T-helper 17 cell (primary cell): ENCODE measurements around the gene HOXA3. TPM values are rescaled to one million over a fixed set of nuclear protein-coding genes. Genes with fewer than 3 reads are reported as not detected.

Experiments used
- ATAC-seq: fragments of 150-1000 bp; cut with Tn5 transposase; 2 replicates; pipeline ENCODE4 v1.10.0; 2021; ENCODE audit warnings: mild to moderate bottlenecking, moderate library complexity
- DNase-seq, 3 donors: peaks; one replicate each; pipeline versions ENCODE4 v3.0.0 to v3.0.0-alpha.2; 2020 to 2021
- H3K9me3 ChIP-seq: one replicate; pipeline ENCODE4 v1.7.0; 2013; ENCODE audit warnings: low read length, mild to moderate bottlenecking; ENCODE audit not compliant: control insufficient read depth, poor library complexity, severe bottlenecking
- H3K27ac Mint-ChIP-seq: one replicate; pipeline ENCODE4 v1.8.0; 2022; ENCODE audit warnings: mild to moderate bottlenecking, moderate library complexity, mixed read lengths
- H3K27me3 Mint-ChIP-seq: one replicate; pipeline ENCODE4 v1.8.0; 2022; ENCODE audit warnings: mixed read lengths
- H3K36me3 Mint-ChIP-seq: one replicate; pipeline ENCODE4 v1.8.0; 2022; ENCODE audit warnings: low read depth, mixed read lengths
- H3K4me1 Mint-ChIP-seq: one replicate; pipeline ENCODE4 v1.8.0; 2022; ENCODE audit warnings: mild to moderate bottlenecking, mixed read lengths
- H3K4me3 Mint-ChIP-seq: one replicate; pipeline ENCODE4 v1.8.0; 2022; ENCODE audit warnings: mild to moderate bottlenecking, moderate library complexity, mixed read lengths
- total RNA-seq, 4 donors: library from RNA in 2 of 4; stranded (reverse) in 2 of 4; gene quantifications; one replicate each; pipeline ENCODE4 v1.2.3 and lab custom pipeline; 2022 to 2026

The HOXA3 gene
- total RNA-seq, 2 donors from 2014 or later = not detected

DNA sequence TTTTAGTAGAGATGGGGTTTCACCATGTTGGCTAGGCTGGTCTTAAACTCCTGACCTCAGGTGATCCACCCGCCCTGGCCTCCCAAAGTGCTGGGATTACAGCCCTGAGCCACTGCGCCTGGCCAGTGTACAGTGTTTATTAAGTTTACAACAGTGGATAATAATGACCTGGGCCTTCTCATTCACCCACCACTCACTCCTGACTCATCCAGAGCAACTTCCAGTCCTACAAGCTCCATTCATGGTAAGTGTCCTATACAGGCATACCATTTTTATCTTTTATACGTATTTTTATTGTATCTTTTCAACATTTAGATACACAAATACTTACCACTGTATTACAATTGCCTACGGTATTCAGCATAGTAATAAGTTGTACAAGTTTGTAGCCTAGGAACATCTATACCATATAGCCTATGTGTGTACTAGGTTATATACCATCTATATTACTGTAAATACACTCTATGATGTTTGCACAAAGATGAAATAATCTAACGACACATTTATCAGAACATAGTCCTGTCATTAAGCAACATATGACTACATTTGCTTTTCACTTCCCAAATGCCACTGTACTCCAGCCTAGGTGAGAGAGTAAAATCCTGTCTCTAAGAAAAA lies 73.7 kb downstream of the HOXA3 start:
- no peak overlapping the region for H3K27ac Mint-ChIP-seq
- ATAC-seq (no peak), DNase-seq (no peak)
- H3K4me1 Mint-ChIP-seq = no peaks in the 10 kb centered on the region
- H3K36me3 Mint-ChIP-seq = peaks cover 2% of the 10 kb centered on the region
- H3K4me3 Mint-ChIP-seq = no peak overlapping the region
- H3K27me3 Mint-ChIP-seq = peaks cover 27% of the 10 kb centered on the region
- H3K9me3 ChIP-seq = no peaks in the 10 kb centered on the region

DNA sequence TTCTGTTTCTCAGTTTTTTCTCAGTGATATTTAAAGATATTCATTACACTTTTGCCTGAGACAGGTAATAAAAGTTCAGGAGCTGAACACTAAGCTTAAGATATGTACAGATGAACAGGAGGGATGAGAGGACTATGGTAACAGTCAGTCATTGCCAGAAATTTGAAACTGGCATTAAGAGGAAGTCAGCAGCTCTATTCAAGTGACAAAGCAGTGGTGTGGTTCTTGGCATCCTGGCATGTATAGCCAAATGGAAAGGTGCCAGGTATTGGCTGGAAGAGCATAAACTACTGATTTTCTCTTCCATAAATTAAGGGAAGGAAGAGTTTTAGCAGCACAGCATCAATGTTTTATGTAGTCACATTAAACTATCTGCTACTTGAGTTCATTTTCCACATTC lies 79.3 kb downstream of the HOXA3 start:
- no peak overlapping the region for H3K4me3 Mint-ChIP-seq
- peaks cover 2% of the 10 kb centered on the region for H3K36me3 Mint-ChIP-seq
- H3K27me3 Mint-ChIP-seq = peaks cover 34% of the 10 kb centered on the region
- no peaks in the 10 kb centered on the region for H3K4me1 Mint-ChIP-seq
- H3K27ac Mint-ChIP-seq = no peak overlapping the region
- DNase-seq (no peak), ATAC-seq (no peak)
- H3K9me3 ChIP-seq = no peaks in the 10 kb centered on the region

DNA sequence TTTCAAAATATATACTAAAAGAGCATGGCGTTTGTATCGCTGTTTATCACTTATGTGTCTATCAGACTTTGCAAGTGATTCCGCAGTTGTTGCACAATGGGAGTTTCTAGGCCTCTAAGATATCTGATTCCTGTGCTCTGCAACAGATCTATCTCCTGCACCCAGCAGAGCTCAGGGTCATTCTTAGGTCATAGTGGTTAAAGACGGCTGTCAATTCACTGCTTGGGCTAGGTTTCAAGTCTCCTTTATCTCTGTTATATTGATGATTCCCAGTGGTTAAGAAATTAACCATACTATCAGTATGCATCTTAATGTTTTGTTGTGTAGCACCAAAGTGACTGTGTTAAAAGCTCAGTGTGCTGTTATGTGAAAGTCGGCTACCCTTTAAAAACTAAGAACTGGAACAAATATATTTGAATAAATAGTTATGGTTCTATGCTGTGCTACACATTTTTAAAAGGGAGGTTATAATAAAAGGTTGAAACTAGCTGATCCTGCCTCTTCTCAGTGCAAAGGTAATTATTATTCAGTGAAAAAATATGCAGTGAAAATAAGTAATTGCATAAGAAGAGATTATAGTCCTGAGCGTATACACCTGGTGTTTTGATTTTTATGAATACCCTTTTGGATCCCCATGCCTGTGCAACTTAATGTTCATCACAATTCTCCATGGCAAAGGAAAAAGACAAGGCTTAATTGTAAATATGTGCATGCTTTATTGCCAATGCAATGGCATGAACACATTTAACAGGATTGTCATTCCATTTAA lies 80.6 kb downstream of the HOXA3 start:
- H3K27ac Mint-ChIP-seq = no peak overlapping the region
- peaks cover 2% of the 10 kb centered on the region for H3K36me3 Mint-ChIP-seq
- DNase-seq (no peak), ATAC-seq (no peak)
- H3K9me3 ChIP-seq = no peaks in the 10 kb centered on the region
- peaks cover 43% of the 10 kb centered on the region for H3K27me3 Mint-ChIP-seq
- H3K4me3 Mint-ChIP-seq = no peak overlapping the region
- no peaks in the 10 kb centered on the region for H3K4me1 Mint-ChIP-seq

GRCh38 chr7:27068259-27068658 lies 84.1 kb downstream of the HOXA3 start:
- Mint-ChIP-seq H3K4me3 (no peak overlapping the region), H3K4me1 (no peaks in the 10 kb centered on the region), H3K36me3 (no peaks in the 10 kb centered on the region), H3K27ac (no peak overlapping the region), H3K27me3 (peaks cover 32% of the 10 kb centered on the region)
- ATAC-seq (no peak), DNase-seq (no peak)
- no peaks in the 10 kb centered on the region for H3K9me3 ChIP-seq

GRCh38 chr7:27066148-27066547 lies 86.2 kb downstream of the HOXA3 start:
- Mint-ChIP-seq H3K4me1 (no peaks in the 10 kb centered on the region), H3K4me3 (no peak overlapping the region), H3K27me3 (peaks cover 26% of the 10 kb centered on the region), H3K27ac (no peak overlapping the region), H3K36me3 (no peaks in the 10 kb centered on the region)
- no peaks in the 10 kb centered on the region for H3K9me3 ChIP-seq
- ATAC-seq = no peak
- no peak for DNase-seq

GRCh38 chr7:27065709-27066108 lies 86.7 kb downstream of the HOXA3 start:
- ATAC-seq (no peak), DNase-seq (no peak)
- Mint-ChIP-seq H3K36me3 (no peaks in the 10 kb centered on the region), H3K4me1 (no peaks in the 10 kb centered on the region), H3K27ac (no peak overlapping the region), H3K27me3 (peaks cover 28% of the 10 kb centered on the region), H3K4me3 (no peak overlapping the region)
- H3K9me3 ChIP-seq = no peaks in the 10 kb centered on the region

- Mint-ChIP-seq H3K4me1 (no peaks in the 10 kb centered on the region), H3K36me3 (no peaks in the 10 kb centered on the region), H3K27me3 (peaks cover 39% of the 10 kb centered on the region), H3K4me3 (no peak overlapping the region), H3K27ac (no peak overlapping the region)
- no peaks in the 10 kb centered on the region for H3K9me3 ChIP-seq
- no peak for ATAC-seq
- DNase-seq = no peak
These were observed 87.7 kb downstream of the HOXA3 start for GRCh38 chr7:27064661-27065060.

- H3K9me3 ChIP-seq = no peaks in the 10 kb centered on the region
- no peak overlapping the region for H3K27ac Mint-ChIP-seq
- H3K4me3 Mint-ChIP-seq = no peak overlapping the region
- DNase-seq (no peak), ATAC-seq (no peak)
- no peaks in the 10 kb centered on the region for H3K4me1 Mint-ChIP-seq
- H3K36me3 Mint-ChIP-seq = no peaks in the 10 kb centered on the region
- H3K27me3 Mint-ChIP-seq = peaks cover 44% of the 10 kb centered on the region
These were observed 88.2 kb downstream of the HOXA3 start for GRCh38 chr7:27064159-27064558.

DNA sequence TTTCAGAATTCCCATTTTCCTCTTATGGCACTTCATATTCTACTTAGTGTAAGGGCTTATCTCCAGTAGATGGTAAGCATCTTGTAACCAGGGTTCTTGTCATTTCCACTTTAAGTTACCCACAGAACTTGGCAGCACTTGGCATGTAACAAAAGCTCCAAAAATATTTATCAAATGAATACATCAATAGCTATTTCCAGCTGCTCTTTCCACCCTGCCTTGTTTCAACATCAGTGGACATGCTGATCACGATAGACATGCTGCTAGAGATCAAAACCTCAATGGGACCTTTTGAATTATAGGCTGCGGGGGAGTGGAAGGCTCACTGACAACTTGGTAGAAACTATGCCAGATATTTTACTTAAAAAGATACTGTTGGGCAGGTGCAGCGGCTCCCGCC lies 89.4 kb downstream of the HOXA3 start:
- Mint-ChIP-seq H3K27ac (no peak overlapping the region), H3K36me3 (no peaks in the 10 kb centered on the region), H3K4me1 (no peaks in the 10 kb centered on the region), H3K4me3 (no peak overlapping the region), H3K27me3 (peaks cover 39% of the 10 kb centered on the region)
- no peaks in the 10 kb centered on the region for H3K9me3 ChIP-seq
- no peak for ATAC-seq
- no peak for DNase-seq

Other genes with a start within 250 kb of the HOXA3 start
- under 1 TPM; 0.60 to 0.72 TPM for gene HOXA1, start 56.6 kb downstream of the HOXA3 start, total RNA-seq
- not detected for gene HOXA2, start 49.9 kb downstream of the HOXA3 start, total RNA-seq
- gene HOXA4, start 21.8 kb downstream of the HOXA3 start, total RNA-seq = under 1 TPM in 1 of 2 donors, not detected in 1; 0.26 TPM
- gene HOXA5, start 8.9 kb downstream of the HOXA3 start, total RNA-seq = under 1 TPM in 1 of 2 donors, not detected in 1; 0.26 TPM
- gene HOXA6, start 4.8 kb downstream of the HOXA3 start, total RNA-seq = not detected
- not detected for gene HOXA7, start 4.1 kb upstream of the HOXA3 start, total RNA-seq
- gene HOXA9, start 13.0 kb upstream of the HOXA3 start, total RNA-seq = not detected
- gene HOXA10, start 21.7 kb upstream of the HOXA3 start, total RNA-seq = not detected
- not detected for gene HOXA11, start 32.6 kb upstream of the HOXA3 start, total RNA-seq
- gene HOXA13, start 47.5 kb upstream of the HOXA3 start, total RNA-seq = not detected
- gene EVX1, start 90.2 kb upstream of the HOXA3 start, total RNA-seq = under 1 TPM in 1 of 2 donors, not detected in 1; 0.21 TPM